Lower leg skin (tissue), 4 donors: ENCODE results near the gene SLC25A28. TPM values are rescaled to one million over a fixed set of nuclear protein-coding genes. Genes with fewer than 3 reads are reported as not detected.

Experiments used
- DNase-seq, 2 donors: peaks; one replicate each; pipeline ENCODE4 v3.0.0-alpha.2; 2019; ENCODE audit warnings: low spot score in 2 of 2
- H3K4me3 ChIP-seq: fragments of 200-600 bp; sonication (generic); 2 replicates; pipeline ENCODE4 v1.5.1; 2017; ENCODE audit warnings: mild to moderate bottlenecking, low read depth; ENCODE audit not compliant: poor library complexity, severe bottlenecking
- CTCF ChIP-seq, 3 donors: fragments of 450-650 bp; IDR thresholded peaks; one replicate each; pipeline ENCODE4 v1.5.1; 2016; ENCODE audit warnings: antibody characterized with exemption in 3 of 3, mild to moderate bottlenecking in 3 of 3, moderate library complexity in 2 of 3
- POLR2A ChIP-seq, 2 donors: fragments of 450-650 bp; IDR thresholded peaks; one replicate each; pipeline ENCODE4 v1.6.1; 2016 to 2017; ENCODE audit warnings: antibody characterized with exemption in 2 of 2, mild to moderate bottlenecking in 1 of 2, moderate library complexity in 1 of 2
- WGBS, 2 donors: methylation state at CpG; one replicate each; pipeline ENCODE4 v1.1.5; 2018; 5-methylcytosine and 5-hydroxymethylcytosine counted together
- intact Hi-C: fragments of 100-400 bp; cut with DNase I; formaldehyde crosslinking; loops from one replicate; pipeline ENCODE4 v1.15.0; 2023; ENCODE audit warnings: low total_unique reads
- total RNA-seq, 4 donors: library from RNA; depleted of rRNA; stranded (reverse); fragments of >200 nt; gene quantifications; one replicate each; pipeline ENCODE4 v1.1.0, GENCODE V29; 2016

Gene SLC25A28
- total RNA-seq, 4 donors from 2014 or later: 21.0 to 43.0 (median 26.4) TPM

GRCh38 chr10:99595236-99595635 lies 25.0 kb downstream of the SLC25A28 start:
- 59 to 61% methylated on average over 3 of the region's 3 CpGs for WGBS, 2 donors
- H3K4me3 ChIP-seq: no peak overlapping the region
- DNase-seq: no peak
- intact Hi-C loops: no loop called here
- TF ChIP-seq POLR2A (IDR thresholded peaks at IDR 0.05) (no peak), CTCF (IDR thresholded peaks at IDR 0.05) (no peak)

GRCh38 chr10:99593312-99593711 lies 26.9 kb downstream of the SLC25A28 start:
- peak in 1 of 2 donors; percentile 10 for DNase-seq
- WGBS, 2 donors: 65 to 70% methylated on average over 5 of the region's 5 CpGs
- TF ChIP-seq POLR2A (IDR thresholded peaks at IDR 0.05): no peak
- no peak for TF ChIP-seq CTCF (IDR thresholded peaks at IDR 0.05)
- intact Hi-C loops: no loop called here
- H3K4me3 ChIP-seq: no peak overlapping the region

- WGBS, 2 donors: 74 to 75% methylated on average over 7 of the region's 7 CpGs
These were observed 29.4 kb downstream of the SLC25A28 start for GRCh38 chr10:99590799-99591198.

GRCh38 chr10:99583687-99584086 lies 36.6 kb downstream of the SLC25A28 start:
- intact Hi-C loops: no loop called here
- peak in 1 of 2 donors; percentile 42 for DNase-seq
- TF ChIP-seq POLR2A (IDR thresholded peaks at IDR 0.05) (no peak), CTCF (IDR thresholded peaks at IDR 0.05) (no peak)
- WGBS, 2 donors: 42 to 46% methylated on average over 8 of the region's 8 CpGs
- no peak overlapping the region for H3K4me3 ChIP-seq

More at GRCh38 chr10:99590799-99591198, 29.4 kb downstream of the SLC25A28 start:
- H3K4me3 ChIP-seq: no peak overlapping the region
- no peak for TF ChIP-seq POLR2A (IDR thresholded peaks at IDR 0.05)
- no peak for TF ChIP-seq CTCF (IDR thresholded peaks at IDR 0.05)
- intact Hi-C loops: no loop called here
- no peak for DNase-seq

- DNase-seq: peak in 1 of 2 donors; percentile 12
- intact Hi-C loops: no loop called here
- 71 to 74% methylated on average over 6 of the region's 6 CpGs for WGBS, 2 donors
- no peak for TF ChIP-seq POLR2A (IDR thresholded peaks at IDR 0.05)
- no peak for TF ChIP-seq CTCF (IDR thresholded peaks at IDR 0.05)
- H3K4me3 ChIP-seq: no peak overlapping the region
These were observed 37.9 kb downstream of the SLC25A28 start for GRCh38 chr10:99582255-99582770.

- intact Hi-C loops: no loop called here
- H3K4me3 ChIP-seq: no peak overlapping the region
- DNase-seq: no peak
- WGBS, 2 donors: 74 to 92% methylated on average over 1 of the region's 1 CpG
- TF ChIP-seq POLR2A (IDR thresholded peaks at IDR 0.05) (no peak), CTCF (IDR thresholded peaks at IDR 0.05) (no peak)
These were observed 40.3 kb downstream of the SLC25A28 start for GRCh38 chr10:99579971-99580370.
